Dermis blood vessel endothelial cell (primary cell): ENCODE measurements around the gene ATM. TPM values are rescaled to one million over a fixed set of nuclear protein-coding genes. Genes with fewer than 3 reads are reported as not detected.
A peak's percentile ranks its signal among the peaks of the same experiment; 100 is the strongest.
"Not testable (repeated sequence)": the region's sequence is repeated elsewhere in the genome, so short reads cannot be mapped to it uniquely, and the experiment has no call there.

Experiments used
- DNase-seq: peaks from one replicate; pipeline ENCODE4 v3.0.0; 2010
- total RNA-seq: library from RNA; depleted of rRNA; stranded (reverse); fragments of >200 nt; gene quantifications from 2 replicates; pipeline ENCODE4 v1.2.3, GENCODE V29; 2014

Gene ATM
- total RNA-seq, 1 donor from 2014 or later, result 82.9 TPM

- no peak for DNase-seq
These were observed 170.2 kb downstream of the ATM start for GRCh38 chr11:108393046-108393445.

DNA sequence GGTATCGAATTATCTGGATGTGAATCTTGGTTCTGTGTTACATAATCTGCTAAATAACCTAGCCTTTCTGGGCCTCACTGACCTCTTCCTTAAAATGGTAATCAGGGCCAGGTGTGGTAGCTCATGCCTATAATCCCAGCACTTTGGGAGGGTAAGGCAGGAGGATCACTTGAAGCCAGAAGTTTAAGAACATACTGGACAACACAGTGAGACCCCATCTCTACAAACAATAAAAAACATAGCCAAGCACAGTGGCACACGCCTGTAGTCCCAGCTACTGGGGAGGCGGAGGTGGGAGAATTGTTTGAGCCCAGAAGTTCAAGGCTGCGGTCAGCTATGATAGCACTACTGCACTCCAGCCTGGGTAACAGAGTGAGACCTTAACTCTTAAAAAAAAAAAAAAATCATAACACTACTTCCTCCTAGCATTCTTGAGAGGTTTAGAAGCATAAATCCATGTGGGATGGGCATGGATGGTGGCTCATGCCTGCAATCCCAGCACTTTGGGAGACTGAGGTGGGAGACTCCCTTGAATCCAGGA is 171.9 kb downstream of the ATM start:
- DNase-seq, result no peak

DNA sequence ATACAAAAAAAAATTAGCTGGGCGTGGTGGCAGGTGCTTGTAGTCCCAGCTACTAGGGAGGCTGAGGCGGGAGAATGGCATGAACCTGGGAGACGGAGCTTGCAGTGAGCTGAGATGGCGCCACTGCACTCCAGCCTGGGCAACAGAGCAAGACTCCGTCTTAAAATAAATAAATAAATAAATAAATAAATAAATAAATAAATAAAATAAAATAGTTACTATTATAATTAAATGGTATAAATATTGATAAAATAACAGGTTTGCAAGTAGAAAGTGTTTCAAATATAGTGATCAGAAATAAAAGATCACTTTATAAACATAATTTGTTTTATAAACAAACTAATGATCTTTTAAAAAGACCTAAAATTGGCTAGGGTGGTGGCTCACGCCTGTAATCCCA is 173.8 kb downstream of the ATM start:
- DNase-seq, result not testable (repeated sequence)

GRCh38 chr11:108398439-108398838 is 175.6 kb downstream of the ATM start:
- no peak for DNase-seq

GRCh38 chr11:108402241-108402640 is 179.4 kb downstream of the ATM start:
- DNase-seq, result no peak

- DNase-seq, result no peak
These were observed 180.2 kb downstream of the ATM start for GRCh38 chr11:108403052-108403451.

DNA sequence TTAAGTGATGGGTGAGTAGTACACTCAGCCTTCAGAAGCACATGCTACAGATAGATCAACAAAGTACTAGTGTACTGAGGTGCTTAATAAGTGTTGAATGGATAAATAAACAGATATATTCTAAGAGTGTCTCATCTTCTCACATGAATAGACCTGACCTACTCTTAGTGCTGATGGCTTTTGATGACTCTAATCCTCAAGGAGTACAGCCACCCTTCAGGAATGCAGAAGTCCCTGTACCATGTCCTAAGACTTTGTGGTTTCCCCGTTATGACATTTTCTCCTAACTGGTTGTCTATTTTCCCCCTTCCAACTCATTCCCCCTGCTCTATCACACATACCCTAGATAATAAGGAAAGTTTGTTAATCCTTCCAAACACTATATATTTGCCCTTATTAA is 182.8 kb downstream of the ATM start:
- DNase-seq, result no peak

GRCh38 chr11:108414958-108415357 is 192.1 kb downstream of the ATM start:
- no peak for DNase-seq

DNA sequence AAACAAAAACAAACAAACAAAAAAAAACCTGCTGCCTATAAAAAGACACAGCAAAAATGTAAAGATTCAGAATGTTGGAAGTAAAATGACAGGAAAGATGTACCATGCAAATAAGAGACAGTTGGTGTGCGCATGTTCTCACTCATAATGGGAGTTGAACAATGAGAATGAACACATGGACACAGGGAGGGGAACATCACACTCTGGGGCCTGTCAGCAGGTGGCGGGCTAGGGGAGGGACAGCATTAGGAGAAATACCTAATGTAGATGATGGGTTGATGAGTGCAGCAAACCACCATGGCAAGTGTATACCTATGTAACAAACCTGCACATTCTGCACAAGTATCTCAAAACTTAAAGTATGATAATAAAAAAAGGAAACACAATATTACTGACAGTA is 194.7 kb downstream of the ATM start:
- DNase-seq, result peak; percentile 51

Other genes starting within 250 kb of the ATM start
- 47.7 and 55.0 TPM in 2 replicates for gene CUL5, start 214.2 kb upstream of the ATM start, total RNA-seq
- 129 and 166 TPM in 2 replicates for gene ACAT1, start 101.5 kb upstream of the ATM start, total RNA-seq
- 17.5 and 21.9 TPM in 2 replicates for gene NPAT, start 429 bp upstream of the ATM start, total RNA-seq
- gene C11orf65, start 244.5 kb downstream of the ATM start, total RNA-seq, result 0.09 TPM in 1 of 2 replicates, not detected in the other